Measurements from ENCODE around the gene UBE3A.

GRCh38 chr15:25454771-25455170 is 15.9 kb upstream of the UBE3A start:
- TF ChIP-seq CTCF (IDR thresholded peaks at IDR 0.05) (no peak), POLR2A (IDR thresholded peaks at IDR 0.05) (no peak)

All from body of pancreas (tissue), 4 donors.